ENCODE results near the gene FICD. TPM values are rescaled to one million over a fixed set of nuclear protein-coding genes. Genes with fewer than 3 reads are reported as not detected.

The FICD gene
- polyA plus RNA-seq, 2 of the 4 experiments (the other 2 are of a cell fraction), result 1.7 to 2.5 TPM

GRCh38 chr12:108523365-108523764 lies 8.3 kb downstream of the FICD start:
- 92% methylated on average over 14 of the region's 14 CpGs for WGBS (ENCODE audit: missing lambda C conversion rate)
- DNase-seq (ENCODE audit: low read depth in 1 of 2, low spot score in 1 of 2), result no peak
- H3K4me2 ChIP-seq, result no peak overlapping the region
- H3K4me1 ChIP-seq, result no peaks in the 10 kb centered on the region
- ChIA-PET POLR2A (no interaction called here), CTCF (interaction anchor here (1.4 kb wide), 1 partner anchor 10 kb away, joined by 4 read pairs; no protein-coding TSS in a partner anchor)
- no peaks in the 10 kb centered on the region for H3K9me3 ChIP-seq
- no peak overlapping the region for H3K27ac ChIP-seq
- no peak overlapping the region for H3K4me3 ChIP-seq
- ATAC-seq, result no peak
- TF ChIP-seq ZSCAN20 (CRISPR knock-in tag; IDR thresholded peaks at IDR 0.05) (no peak), ESRRA (IDR thresholded peaks at IDR 0.05; ENCODE audit: borderline replicate concordance, low read length) (no peak), JUNB (IDR thresholded peaks at IDR 0.05) (no peak), NFE2L2 (conservative IDR thresholded peaks at IDR 0.05; ENCODE audit: low read length) (no peak), EHF (CRISPR knock-in tag; IDR thresholded peaks at IDR 0.05) (no peak), KDM1A (IDR thresholded peaks at IDR 0.05; ENCODE audit: low read depth) (no peak), ATOH8 (CRISPR knock-in tag; IDR thresholded peaks at IDR 0.05; ENCODE audit: low read depth) (no peak), CHD2 (IDR thresholded peaks at IDR 0.05; ENCODE audit: low read length, partially characterized antibody) (no peak), GATA3 (IDR thresholded peaks at IDR 0.05; ENCODE audit: borderline replicate concordance) (no peak), TFCP2L1 (CRISPR knock-in tag; IDR thresholded peaks at IDR 0.05) (no peak), FOXS1 (CRISPR knock-in tag; IDR thresholded peaks at IDR 0.05) (no peak), SREBF2 (IDR thresholded peaks at IDR 0.05) (no peak), CBX2 (IDR thresholded peaks at IDR 0.05; ENCODE audit: borderline replicate concordance, low read depth) (no peak), KDM5A (IDR thresholded peaks at IDR 0.05) (no peak), HOXB13 (CRISPR knock-in tag; IDR thresholded peaks at IDR 0.05; ENCODE audit: low read depth) (no peak), MAFK (IDR thresholded peaks at IDR 0.05; ENCODE audit: partially characterized antibody) (no peak), RFX5 (IDR thresholded peaks at IDR 0.05) (no peak), CHD4 (IDR thresholded peaks at IDR 0.05; ENCODE audit: borderline replicate concordance) (no peak), POLR2A (IDR thresholded peaks at IDR 0.05; ENCODE audit: low read length) (no peak)
- no peak for FAIRE-seq

DNA sequence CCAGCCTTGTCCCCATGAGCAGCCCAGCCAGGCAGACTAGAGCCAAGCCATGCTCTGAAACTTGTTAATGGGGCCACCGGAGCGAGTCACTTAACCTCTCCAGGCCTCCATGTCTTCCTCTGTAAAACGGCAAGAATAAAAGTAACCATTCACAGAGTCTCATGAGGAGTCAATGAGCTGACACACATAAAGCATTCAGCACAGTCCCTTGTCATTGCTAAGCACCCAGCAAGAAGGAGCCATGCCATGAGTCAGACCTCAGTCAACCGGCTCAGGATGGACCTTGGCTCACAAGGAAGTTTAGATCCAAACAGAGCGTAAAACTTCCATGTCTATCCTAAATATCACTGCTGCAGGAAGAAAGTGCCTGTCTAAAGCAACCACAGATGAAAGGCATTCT lies 10.6 kb downstream of the FICD start:
- WGBS (ENCODE audit: missing lambda C conversion rate), result 67% methylated on average over 5 of the region's 5 CpGs
- CTCF ChIA-PET, result interaction anchor here (0.9 kb wide), 1 partner anchor 607 kb away, joined by 3 read pairs; no protein-coding TSS in a partner anchor

More for the DNA sequence above, 10.6 kb downstream of the FICD start:
- POLR2A ChIA-PET, result no interaction called here
- no peak for DNase-seq (ENCODE audit: low read depth in 1 of 2, low spot score in 1 of 2)
- Histone ChIP-seq H3K4me1 (no peaks in the 10 kb centered on the region), H3K9me3 (no peaks in the 10 kb centered on the region), H3K4me2 (no peak overlapping the region), H3K4me3 (no peak overlapping the region), H3K27ac (no peak overlapping the region)
- TF ChIP-seq POLR2A (IDR thresholded peaks at IDR 0.05; ENCODE audit: low read length) (no peak), ZSCAN20 (CRISPR knock-in tag; IDR thresholded peaks at IDR 0.05) (no peak), E2F6 (IDR thresholded peaks at IDR 0.05; ENCODE audit: borderline replicate concordance, low read depth) (no peak), JUN (IDR thresholded peaks at IDR 0.05) (no peak), ELK1 (IDR thresholded peaks at IDR 0.05; ENCODE audit: low read depth, low read length) (no peak), KDM5A (IDR thresholded peaks at IDR 0.05) (no peak), RAD21 (conservative IDR thresholded peaks at IDR 0.05 in 1 of 2, IDR thresholded peaks at IDR 0.05 in 1 of 2) (no peak), CBX8 (IDR thresholded peaks at IDR 0.05) (no peak), TFCP2L1 (CRISPR knock-in tag; IDR thresholded peaks at IDR 0.05) (no peak), ZNF302 (CRISPR knock-in tag; IDR thresholded peaks at IDR 0.05) (no peak), RFX5 (IDR thresholded peaks at IDR 0.05) (no peak)
- TF ChIP-seq, protein P1, sequence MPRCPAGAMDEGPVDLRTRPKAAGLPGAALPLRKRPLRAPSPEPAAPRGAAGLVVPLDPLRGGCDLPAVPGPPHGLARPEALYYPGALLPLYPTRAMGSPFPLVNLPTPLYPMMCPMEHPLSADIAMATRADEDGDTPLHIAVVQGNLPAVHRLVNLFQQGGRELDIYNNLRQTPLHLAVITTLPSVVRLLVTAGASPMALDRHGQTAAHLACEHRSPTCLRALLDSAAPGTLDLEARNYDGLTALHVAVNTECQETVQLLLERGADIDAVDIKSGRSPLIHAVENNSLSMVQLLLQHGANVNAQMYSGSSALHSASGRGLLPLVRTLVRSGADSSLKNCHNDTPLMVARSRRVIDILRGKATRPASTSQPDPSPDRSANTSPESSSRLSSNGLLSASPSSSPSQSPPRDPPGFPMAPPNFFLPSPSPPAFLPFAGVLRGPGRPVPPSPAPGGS (IDR thresholded peaks at IDR 0.05), result no peak
- TF ChIP-seq, protein P2, sequence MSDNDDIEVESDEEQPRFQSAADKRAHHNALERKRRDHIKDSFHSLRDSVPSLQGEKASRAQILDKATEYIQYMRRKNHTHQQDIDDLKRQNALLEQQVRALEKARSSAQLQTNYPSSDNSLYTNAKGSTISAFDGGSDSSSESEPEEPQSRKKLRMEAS (IDR thresholded peaks at IDR 0.05), result no peak
- peak; percentile 15 to 20; a peak in 1 of 6 replicates for ATAC-seq
- no peak for FAIRE-seq

Measured in A549 (cell line).